Erythroblast (primary cell): ENCODE measurements around the gene MTURN.

Source experiments
- GATA1 ChIP-seq: IDR thresholded peaks from 2 replicates; pipeline ENCODE4 v1.6.1; 2011; ENCODE audit warnings: low read depth, mild to moderate bottlenecking, control low read depth, low read length, moderate library complexity
- POLR2A ChIP-seq: IDR thresholded peaks from 2 replicates; pipeline ENCODE4 v1.6.1; 2011; ENCODE audit warnings: mild to moderate bottlenecking, low read length

DNA sequence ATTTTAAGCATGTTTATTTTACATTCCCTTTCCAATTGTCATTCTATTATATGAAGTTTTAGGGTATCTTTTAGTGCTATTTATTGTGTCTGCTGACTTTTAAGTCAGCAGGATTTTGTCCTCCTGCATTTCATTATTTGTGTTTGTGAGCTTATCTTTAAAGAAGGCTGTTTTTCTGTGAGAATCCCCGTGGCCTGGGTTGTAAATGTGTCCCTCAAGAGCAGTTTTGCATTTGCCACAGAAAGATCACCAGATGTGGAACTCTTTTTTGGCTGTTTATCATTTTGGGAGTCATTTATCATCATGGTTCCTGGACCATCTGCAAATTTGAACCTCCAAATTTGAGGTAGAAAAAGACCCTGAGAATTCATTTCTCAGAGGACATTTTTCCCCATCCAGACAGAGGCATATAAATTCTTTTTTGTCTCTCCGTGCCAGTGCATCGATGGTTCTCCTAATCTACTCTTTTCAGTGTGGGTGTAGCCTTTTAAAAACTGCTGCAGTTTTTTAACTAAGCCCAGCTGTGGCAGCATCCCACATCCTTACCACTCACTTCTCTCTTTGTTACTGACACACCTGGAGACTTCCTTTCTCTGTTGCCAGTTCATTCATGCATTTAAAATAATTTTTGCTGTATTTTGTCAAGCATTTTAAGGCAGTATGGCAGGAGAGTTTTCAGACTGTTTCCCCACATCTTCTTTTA is 20.1 kb upstream of the MTURN start:
- TF ChIP-seq POLR2A (no peak), GATA1 (no peak)
